ENCODE measurements around the gene WDFY3. TPM values are rescaled to one million over a fixed set of nuclear protein-coding genes. Genes with fewer than 3 reads are reported as not detected.

The WDFY3 gene
- total RNA-seq, 4 donors from 2014 or later = 31.7 to 139 (median 65.2) TPM

- H3K9me3 ChIP-seq = no peaks in the 10 kb centered on the region
- DNase-seq = no peak
- no peak overlapping the region for H3K27ac ChIP-seq
- no peaks in the 10 kb centered on the region for H3K27me3 ChIP-seq
- H3K4me3 ChIP-seq = no peak overlapping the region
- H3K4me1 ChIP-seq = no peaks in the 10 kb centered on the region
- peaks cover 0 to 14% (median 0%) of the 10 kb centered on the region in 3 donors for H3K36me3 ChIP-seq
- no peak for TF ChIP-seq POLR2A (IDR thresholded peaks at IDR 0.05)
- no peak for TF ChIP-seq CTCF (IDR thresholded peaks at IDR 0.05)
Observed at GRCh38 chr4:84623661-84624060, 342.8 kb downstream of the WDFY3 start.

GRCh38 chr4:84622959-84623358, 343.5 kb downstream of the WDFY3 start:
- Histone ChIP-seq H3K27ac (no peak overlapping the region), H3K9me3 (no peaks in the 10 kb centered on the region), H3K4me1 (no peaks in the 10 kb centered on the region), H3K27me3 (no peaks in the 10 kb centered on the region), H3K36me3 (peaks cover 0 to 11% (median 0%) of the 10 kb centered on the region in 3 donors), H3K4me3 (no peak overlapping the region)
- no peak for TF ChIP-seq CTCF (IDR thresholded peaks at IDR 0.05)
- TF ChIP-seq POLR2A (IDR thresholded peaks at IDR 0.05) = no peak
- DNase-seq = no peak

Small RNAs within 50 kb of the gene (small RNA-seq; reads per million reads assigned to genes)
- gene RN7SL552P (0 reads per million in 2 donors), gene RNU6-469P (0 reads per million in 2 donors)

All from Peyer's patch (tissue), 4 donors.